HG03139 (cell line): ENCODE measurements around the gene RASA1.

Experiments used
- ATAC-seq: cut with Tn5 transposase; IDR thresholded peaks from one replicate; pipeline ENCODE4 v1.9.1; 2021; ENCODE audit not compliant: unreplicated experiment

RASA1 gene

GRCh38 chr5:87438231-87438630 lies 170.5 kb downstream of the RASA1 start:
- no peak for ATAC-seq
